Mesodermal cell (in vitro differentiated cells): ENCODE measurements around the gene IL34.

ENCODE experiments used
- H3K27ac ChIP-seq: 2 replicates; pipeline ENCODE4 v1.7.0; 2013; ENCODE audit warnings: mild to moderate bottlenecking, low read depth, low read length, moderate library complexity; ENCODE audit not compliant: severe bottlenecking
- H3K36me3 ChIP-seq: 2 replicates; pipeline ENCODE4 v1.7.1; 2013; ENCODE audit warnings: mild to moderate bottlenecking, low read length, moderate library complexity; ENCODE audit not compliant: control insufficient read depth, insufficient read depth
- H3K4me1 ChIP-seq: one replicate; pipeline ENCODE4 v1.7.1; 2013; ENCODE audit warnings: mild to moderate bottlenecking, low read length; ENCODE audit not compliant: insufficient read depth, control insufficient read depth, poor library complexity, severe bottlenecking
- H3K4me3 ChIP-seq: 2 replicates; pipeline ENCODE4 v1.7.0; 2013; ENCODE audit warnings: low read length, control low read depth, mild to moderate bottlenecking; ENCODE audit not compliant: insufficient read depth, poor library complexity, severe bottlenecking; ENCODE audit errors: extremely low read depth
- H3K9me3 ChIP-seq: 2 replicates; pipeline ENCODE4 v1.7.1; 2013; ENCODE audit warnings: mild to moderate bottlenecking, low read length, moderate library complexity; ENCODE audit not compliant: control insufficient read depth
- WGBS, 2 experiments: methylation state at CpG; one replicate each; pipeline ENCODE4 v1.1.5; 2013; ENCODE audit warnings: missing lambda C conversion rate in 2 of 2; ENCODE audit not compliant: insufficient coverage in 2 of 2; 5-methylcytosine and 5-hydroxymethylcytosine counted together

Gene IL34

GRCh38 chr16:70659546-70659945 lies 13.2 kb downstream of the IL34 start:
- 93 to 94% methylated on average over 9 of the region's 12 CpGs for WGBS, 2 experiments
- Histone ChIP-seq H3K4me1 (peaks cover 9% of the 10 kb centered on the region), H3K9me3 (no peaks in the 10 kb centered on the region), H3K27ac (no peak overlapping the region), H3K36me3 (peaks cover 4% of the 10 kb centered on the region), H3K4me3 (no peak overlapping the region)

GRCh38 chr16:70659953-70660671 lies 13.8 kb downstream of the IL34 start:
- H3K9me3 ChIP-seq, result no peaks in the 10 kb centered on the region
- H3K27ac ChIP-seq, result no peak overlapping the region
- H3K4me3 ChIP-seq, result no peak overlapping the region
- WGBS, 2 experiments, result 84 to 95% methylated on average over 13 to 15 of the region's 16 CpGs
- peaks cover 9% of the 10 kb centered on the region for H3K4me1 ChIP-seq
- H3K36me3 ChIP-seq, result peaks cover 9% of the 10 kb centered on the region

- no peaks in the 10 kb centered on the region for H3K9me3 ChIP-seq
- peaks cover 14% of the 10 kb centered on the region for H3K36me3 ChIP-seq
- no peak overlapping the region for H3K4me3 ChIP-seq
- 80 to 85% methylated on average over 1 to 3 of the region's 7 CpGs for WGBS, 2 experiments
- H3K27ac ChIP-seq, result no peak overlapping the region
- H3K4me1 ChIP-seq, result peaks cover 9% of the 10 kb centered on the region
Measured at GRCh38 chr16:70660672-70661350, 14.5 kb downstream of the IL34 start.

- Histone ChIP-seq H3K36me3 (peaks cover 21% of the 10 kb centered on the region), H3K4me1 (peaks cover 9% of the 10 kb centered on the region), H3K4me3 (no peak overlapping the region), H3K27ac (no peak overlapping the region), H3K9me3 (no peaks in the 10 kb centered on the region)
- 91 to 94% methylated on average over 8 to 17 of the region's 17 CpGs for WGBS, 2 experiments
Measured at GRCh38 chr16:70661534-70661917, 15.2 kb downstream of the IL34 start.

GRCh38 chr16:70661918-70662641 lies 15.7 kb downstream of the IL34 start:
- H3K4me3 ChIP-seq, result no peak overlapping the region
- WGBS, 2 experiments, result 92 to 94% methylated on average over 19 to 20 of the region's 21 CpGs
- no peak overlapping the region for H3K27ac ChIP-seq
- H3K4me1 ChIP-seq, result peaks cover 9% of the 10 kb centered on the region
- peaks cover 27% of the 10 kb centered on the region for H3K36me3 ChIP-seq
- H3K9me3 ChIP-seq, result no peaks in the 10 kb centered on the region

- H3K36me3 ChIP-seq, result peaks cover 36% of the 10 kb centered on the region
- no peak overlapping the region for H3K27ac ChIP-seq
- H3K4me3 ChIP-seq, result no peak overlapping the region
- no peaks in the 10 kb centered on the region for H3K9me3 ChIP-seq
- 83 to 94% methylated on average over 5 of the region's 13 CpGs for WGBS, 2 experiments
- H3K4me1 ChIP-seq, result peaks cover 9% of the 10 kb centered on the region
Measured at GRCh38 chr16:70662991-70663523, 16.7 kb downstream of the IL34 start.

- Histone ChIP-seq H3K4me1 (peaks cover 9% of the 10 kb centered on the region), H3K27ac (no peak overlapping the region), H3K4me3 (no peak overlapping the region), H3K9me3 (no peaks in the 10 kb centered on the region), H3K36me3 (peaks cover 42% of the 10 kb centered on the region)
- WGBS, 2 experiments, result 97% methylated on average over 38 to 46 of the region's 56 CpGs
Measured at GRCh38 chr16:70663524-70664324, 17.4 kb downstream of the IL34 start.

- peaks cover 5% of the 10 kb centered on the region for H3K9me3 ChIP-seq
- no peak overlapping the region for H3K4me3 ChIP-seq
- 97 to 98% methylated on average over 29 to 38 of the region's 39 CpGs for WGBS, 2 experiments
- no peak overlapping the region for H3K27ac ChIP-seq
- H3K36me3 ChIP-seq, result peaks cover 50% of the 10 kb centered on the region
- H3K4me1 ChIP-seq, result peaks cover 9% of the 10 kb centered on the region
Measured at GRCh38 chr16:70664325-70665112, 18.2 kb downstream of the IL34 start.

- WGBS, 2 experiments, result 95 to 98% methylated on average over 9 to 12 of the region's 14 CpGs
- H3K36me3 ChIP-seq, result peaks cover 57% of the 10 kb centered on the region
Measured at GRCh38 chr16:70665113-70665694, 18.8 kb downstream of the IL34 start.

More at GRCh38 chr16:70665113-70665694, 18.8 kb downstream of the IL34 start:
- Histone ChIP-seq H3K4me1 (peaks cover 9% of the 10 kb centered on the region), H3K4me3 (no peak overlapping the region), H3K27ac (no peak overlapping the region), H3K9me3 (peaks cover 5% of the 10 kb centered on the region)
